ENCODE measurements around the gene HOXD3.

GRCh38 chr2:176174382-176174823, 17.3 kb downstream of the HOXD3 start:
- TF ChIP-seq NR2C2 (CRISPR knock-in tag; IDR thresholded peaks at IDR 0.05) (no peak), ZBTB43 (CRISPR knock-in tag; IDR thresholded peaks at IDR 0.05) (no peak), CTCF (IDR thresholded peaks at IDR 0.05) (no peak), E2F4 (CRISPR knock-in tag; IDR thresholded peaks at IDR 0.05; ENCODE audit: borderline replicate concordance, low read depth) (no peak), CREB1 (CRISPR knock-in tag; IDR thresholded peaks at IDR 0.05) (no peak), ETV6 (CRISPR knock-in tag; IDR thresholded peaks at IDR 0.05) (no peak), SP1 (CRISPR knock-in tag; conservative IDR thresholded peaks at IDR 0.05) (no peak), CBFB (CRISPR knock-in tag; IDR thresholded peaks at IDR 0.05; ENCODE audit: low read depth) (no peak), SMAD4 (CRISPR knock-in tag; IDR thresholded peaks at IDR 0.05) (no peak), TEAD4 (CRISPR knock-in tag; IDR thresholded peaks at IDR 0.05) (no peak), USF1 (CRISPR knock-in tag; IDR thresholded peaks at IDR 0.05) (no peak), ATF6 (CRISPR knock-in tag; IDR thresholded peaks at IDR 0.05) (no peak)

All from WTC11 (cell line).